MM.1S (cell line): ENCODE results near the gene C1QTNF5.

Source experiments
- DNase-seq: peaks from one replicate; pipeline ENCODE4 v3.0.0-alpha.2; 2015
- H2AFZ ChIP-seq: fragments of 300-600 bp; sonication (generic); 2 replicates; pipeline ENCODE4 v1.6.0; 2016; ENCODE audit warnings: antibody characterized with exemption, low read length
- H3F3A ChIP-seq: fragments of 300-600 bp; sonication (generic); 2 replicates; pipeline ENCODE4 v1.6.1; 2016; ENCODE audit warnings: mild to moderate bottlenecking, antibody characterized with exemption, low read length, moderate library complexity, mixed read lengths; ENCODE audit not compliant: insufficient read depth
- H3K27ac ChIP-seq: fragments of 300-600 bp; sonication (generic); 2 replicates; pipeline ENCODE4 v1.5.1; 2016; ENCODE audit warnings: mild to moderate bottlenecking, low read length
- H3K27me3 ChIP-seq: fragments of 300-600 bp; sonication (generic); replicated peaks from 2 replicates; pipeline ENCODE4 v1.6.0; 2016; ENCODE audit warnings: low read length; ENCODE audit not compliant: insufficient read depth
- H3K36me3 ChIP-seq: fragments of 300-600 bp; sonication (generic); replicated peaks from 2 replicates; pipeline ENCODE4 v1.6.1; 2016; ENCODE audit warnings: mild to moderate bottlenecking, low read length, mixed read lengths; ENCODE audit not compliant: insufficient read depth
- H3K4me1 ChIP-seq: fragments of 300-600 bp; sonication (generic); 2 replicates; pipeline ENCODE4 v1.6.1; 2016; ENCODE audit warnings: low read length, mixed read lengths
- H3K4me2 ChIP-seq: fragments of 300-600 bp; sonication (generic); 2 replicates; pipeline ENCODE4 v1.6.0; 2016; ENCODE audit warnings: low read depth, low read length
- H3K4me3 ChIP-seq: fragments of 300-600 bp; sonication (generic); 2 replicates; pipeline ENCODE4 v1.5.1; 2016; ENCODE audit warnings: low read length, mixed read lengths
- H3K79me2 ChIP-seq: fragments of 300-600 bp; sonication (generic); 2 replicates; pipeline ENCODE4 v1.6.1; 2016; ENCODE audit warnings: mixed run types, low read length, mixed read lengths
- H3K9ac ChIP-seq: fragments of 300-600 bp; sonication (generic); 2 replicates; pipeline ENCODE4 v1.6.1; 2016; ENCODE audit warnings: low read length, mixed read lengths
- H3K9me2 ChIP-seq: fragments of 300-600 bp; sonication (generic); replicated peaks from 2 replicates; pipeline ENCODE4 v1.6.1; 2016; ENCODE audit warnings: mild to moderate bottlenecking, low read length, mixed read lengths; ENCODE audit not compliant: insufficient read depth
- H3K9me3 ChIP-seq: fragments of 300-600 bp; sonication (generic); replicated peaks from 2 replicates; pipeline ENCODE4 v1.6.1; 2016; ENCODE audit warnings: mild to moderate bottlenecking, low read length, mixed read lengths; ENCODE audit not compliant: insufficient read depth
- H4K20me1 ChIP-seq: fragments of 300-600 bp; sonication (generic); 2 replicates; pipeline ENCODE4 v1.6.1; 2016; ENCODE audit warnings: mild to moderate bottlenecking, low read length, moderate library complexity, mixed read lengths; ENCODE audit not compliant: insufficient read depth
- CTCF ChIP-seq: fragments of 300-600 bp; sonication (generic); IDR thresholded peaks from 2 replicates; pipeline ENCODE4 v1.5.1; 2016; ENCODE audit warnings: antibody characterized with exemption, low read length, mixed read lengths
- EZH2 ChIP-seq: fragments of 300-600 bp; sonication (generic); optimal IDR thresholded peaks from 2 replicates; pipeline ENCODE3; 2017; ENCODE audit warnings: low read depth, mild to moderate bottlenecking, antibody characterized with exemption, low read length, mixed read lengths
- EZH2phosphoT487 ChIP-seq: fragments of 300-600 bp; sonication (generic); IDR thresholded peaks from 2 replicates; pipeline ENCODE4 v1.6.1; 2018; ENCODE audit warnings: antibody characterized with exemption, low read length

Gene C1QTNF5

GRCh38 chr11:119320776-119321524 is 19.7 kb downstream of the C1QTNF5 start:
- no peaks in the 10 kb centered on the region for H3K36me3 ChIP-seq
- H3K9ac ChIP-seq, result peak overlapping the region; percentile 60
- peak; percentile 74 for DNase-seq
- peak overlapping the region; percentile 72 for H2AFZ ChIP-seq
- no peaks in the 10 kb centered on the region for H4K20me1 ChIP-seq
- peak overlapping the region; percentile 54; the same call in 1 of the 2 replicates for H3K27ac ChIP-seq
- H3K9me3 ChIP-seq, result no peaks in the 10 kb centered on the region
- H3K4me3 ChIP-seq, result peak overlapping the region; percentile 63
- peaks cover 7% of the 10 kb centered on the region; the same call in 1 of the 2 replicates for H3F3A ChIP-seq
- TF ChIP-seq EZH2, result no peak
- TF ChIP-seq CTCF, result no peak
- TF ChIP-seq EZH2phosphoT487, result no peak
- peaks cover 33% of the 10 kb centered on the region for H3K27me3 ChIP-seq
- no peaks in the 10 kb centered on the region for H3K9me2 ChIP-seq
- H3K4me1 ChIP-seq, result peaks cover 9% of the 10 kb centered on the region
- no peaks in the 10 kb centered on the region for H3K79me2 ChIP-seq
- H3K4me2 ChIP-seq, result peak overlapping the region; percentile 92

- no peaks in the 10 kb centered on the region for H4K20me1 ChIP-seq
- peak overlapping the region; percentile 60 for H3K9ac ChIP-seq
- peak overlapping the region; percentile 63 for H3K4me3 ChIP-seq
- DNase-seq, result no peak
- H3K79me2 ChIP-seq, result no peaks in the 10 kb centered on the region
- H3K4me1 ChIP-seq, result peaks cover 16% of the 10 kb centered on the region
- TF ChIP-seq EZH2phosphoT487, result no peak
- no peak for TF ChIP-seq EZH2
- H3F3A ChIP-seq, result peaks cover 7% of the 10 kb centered on the region; the same call in 1 of the 2 replicates
- H3K27me3 ChIP-seq, result peaks cover 37% of the 10 kb centered on the region
- H3K27ac ChIP-seq, result no peak overlapping the region
- peak overlapping the region; percentile 92 for H3K4me2 ChIP-seq
- no peaks in the 10 kb centered on the region for H3K9me3 ChIP-seq
- peak overlapping the region; percentile 72 for H2AFZ ChIP-seq
- H3K9me2 ChIP-seq, result no peaks in the 10 kb centered on the region
- H3K36me3 ChIP-seq, result no peaks in the 10 kb centered on the region
Measured at GRCh38 chr11:119320240-119320775, 20.4 kb downstream of the C1QTNF5 start.

GRCh38 chr11:119319700-119320239 is 20.9 kb downstream of the C1QTNF5 start:
- H3K4me3 ChIP-seq, result no peak overlapping the region
- H3K27ac ChIP-seq, result no peak overlapping the region
- H4K20me1 ChIP-seq, result no peaks in the 10 kb centered on the region
- no peaks in the 10 kb centered on the region for H3K9me2 ChIP-seq
- H3K36me3 ChIP-seq, result no peaks in the 10 kb centered on the region
- no peaks in the 10 kb centered on the region for H3K9me3 ChIP-seq
- peaks cover 7% of the 10 kb centered on the region; the same call in 1 of the 2 replicates for H3F3A ChIP-seq
- no peaks in the 10 kb centered on the region for H3K79me2 ChIP-seq
- H3K9ac ChIP-seq, result no peak overlapping the region
- no peak overlapping the region for H3K4me2 ChIP-seq
- peaks cover 18% of the 10 kb centered on the region for H3K4me1 ChIP-seq
- no peak overlapping the region for H2AFZ ChIP-seq
- no peak for DNase-seq
- TF ChIP-seq EZH2, result no peak
- TF ChIP-seq CTCF, result no peak
- TF ChIP-seq EZH2phosphoT487, result no peak
- peaks cover 37% of the 10 kb centered on the region for H3K27me3 ChIP-seq
